ENCODE results near the gene DCAKD.

The DCAKD gene

DNA sequence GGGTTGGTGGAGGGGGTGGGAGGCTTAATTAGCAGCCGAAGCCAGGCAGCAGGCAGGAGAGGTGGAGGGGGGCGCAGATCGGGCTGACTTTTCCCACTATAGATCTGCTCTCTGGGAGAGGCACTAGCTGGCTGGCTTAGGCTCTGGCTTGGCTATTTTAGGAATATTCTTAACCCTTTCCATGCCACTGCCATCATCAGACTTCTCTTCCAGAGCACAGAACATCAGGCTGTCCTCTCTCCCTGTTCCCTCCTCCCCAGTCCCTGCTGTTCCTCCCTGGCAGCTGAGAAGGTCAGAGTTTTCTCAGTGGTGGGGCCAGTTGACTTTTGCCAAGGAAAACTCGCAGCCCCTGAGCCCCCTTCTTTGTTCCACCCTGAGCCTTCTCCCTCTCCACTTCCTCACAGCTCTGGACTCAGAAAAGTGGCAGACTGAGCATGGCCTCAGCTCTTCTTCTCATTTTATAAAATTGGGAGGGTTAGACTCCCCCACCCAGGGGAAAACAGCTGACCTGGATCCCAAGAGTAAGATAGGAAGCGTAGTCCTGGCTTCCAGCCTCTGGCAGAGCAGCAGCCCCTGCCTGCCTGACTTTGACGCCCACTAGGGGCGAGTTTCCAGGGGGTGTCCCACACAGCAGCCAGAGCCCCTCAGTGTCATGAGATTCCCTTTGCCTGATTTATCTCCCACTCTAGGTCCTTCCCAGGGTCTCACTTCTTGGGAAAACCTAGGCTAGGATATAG, 73.5 kb downstream of the DCAKD start:
- in situ Hi-C loops (cut with MboI; ENCODE audit: low pct_unique_long_range_greater_than_20kb, low sequenced_read_pairs, unreplicated experiment) = no loop called here
- no peak for TF ChIP-seq CTCF (IDR thresholded peaks at IDR 0.05; ENCODE audit: extremely low read depth, insufficient read depth, missing control alignments)
- no peak for DNase-seq (ENCODE audit: low spot score)

DNA sequence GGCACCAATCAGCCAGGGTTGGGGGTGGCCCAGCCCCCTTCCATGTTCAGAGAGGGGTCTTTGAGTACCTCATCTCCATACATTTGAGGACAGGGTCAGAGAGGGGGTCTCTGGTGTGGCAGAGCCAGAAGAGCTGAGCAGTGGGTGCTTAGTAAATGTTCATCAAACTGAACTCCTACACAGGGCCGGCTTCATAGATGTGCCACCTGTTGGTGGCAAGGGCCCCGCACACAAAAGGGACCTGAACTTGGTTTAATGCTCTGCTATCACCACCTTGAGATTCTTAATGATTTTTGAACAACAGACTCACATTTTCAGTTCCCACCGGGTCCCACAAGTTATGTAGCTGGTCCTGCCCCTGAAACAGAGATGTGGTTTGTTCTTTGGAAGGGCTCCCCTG, 74.4 kb downstream of the DCAKD start:
- no peak for DNase-seq (ENCODE audit: low spot score)
- in situ Hi-C loops (cut with MboI; ENCODE audit: low pct_unique_long_range_greater_than_20kb, low sequenced_read_pairs, unreplicated experiment) = no loop called here
- no peak for TF ChIP-seq CTCF (IDR thresholded peaks at IDR 0.05; ENCODE audit: extremely low read depth, insufficient read depth, missing control alignments)

GRCh38 chr17:44976206-44976605, 75.2 kb downstream of the DCAKD start:
- no peak for TF ChIP-seq CTCF (IDR thresholded peaks at IDR 0.05; ENCODE audit: extremely low read depth, insufficient read depth, missing control alignments)
- in situ Hi-C loops (cut with MboI; ENCODE audit: low pct_unique_long_range_greater_than_20kb, low sequenced_read_pairs, unreplicated experiment) = no loop called here
- DNase-seq (ENCODE audit: low spot score) = no peak

Data from GM13977 (cell line).